Activated CD8-positive, alpha-beta T cell treated with anti-CD3 and anti-CD28 coated beads for 36 hours (primary cell): ENCODE data around the gene RPL35A. TPM values are rescaled to one million over a fixed set of nuclear protein-coding genes. Genes with fewer than 3 reads are reported as not detected.
"Not testable (repeated sequence)": the region's sequence is repeated elsewhere in the genome, so short reads cannot be mapped to it uniquely, and the experiment has no call there.

Source experiments
- ATAC-seq: fragments of 200-7000 bp; cut with Tn5 transposase; one replicate; pipeline ENCODE4 v1.10.0; 2021; ENCODE audit warnings: mild to moderate bottlenecking, moderate library complexity
- CTCF ChIA-PET: fragments of 350-600 bp; sonication (Branson Sonifier 250); formaldehyde crosslinking; loops from one replicate; lab custom pipeline; 2021; ENCODE audit warnings: antibody characterized with exemption; lab: Charles Lee
- POLR2A ChIA-PET: fragments of 350-600 bp; sonication (Branson Sonifier 250); formaldehyde crosslinking; loops from one replicate; lab custom pipeline; 2021; ENCODE audit warnings: antibody characterized with exemption; lab: Charles Lee
- DNase-seq: peaks from one replicate; pipeline ENCODE4 v3.0.0-alpha.2; 2020
- H3K27ac Mint-ChIP-seq: one replicate; pipeline ENCODE4 v1.8.0; 2021; ENCODE audit warnings: mild to moderate bottlenecking, mixed read lengths
- H3K27me3 Mint-ChIP-seq: one replicate; pipeline ENCODE4 v1.8.0; 2021; ENCODE audit warnings: mixed read lengths
- H3K36me3 Mint-ChIP-seq: one replicate; pipeline ENCODE4 v1.8.0; 2021; ENCODE audit warnings: low read depth, mixed read lengths
- H3K4me1 Mint-ChIP-seq: one replicate; pipeline ENCODE4 v1.8.0; 2021; ENCODE audit warnings: low read depth, mixed read lengths
- H3K4me3 Mint-ChIP-seq: one replicate; pipeline ENCODE4 v1.8.0; 2021; ENCODE audit warnings: mild to moderate bottlenecking, moderate library complexity, mixed read lengths
- H3K9me3 Mint-ChIP-seq: one replicate; pipeline ENCODE4 v1.8.0; 2021; ENCODE audit warnings: mixed read lengths
- CTCF ChIP-seq: fragments of 200-600 bp; IDR thresholded peaks from one replicate; pipeline ENCODE4 v1.8.0; 2022; ENCODE audit warnings: antibody characterized with exemption, mild to moderate bottlenecking
- intact Hi-C: fragments of 100-400 bp; cut with micrococcal nuclease; formaldehyde crosslinking; loops from one replicate; pipeline ENCODE4 v1.10.0; 2022
- total RNA-seq, 2 experiments: library from RNA; stranded (reverse); gene quantifications; one replicate each; pipeline ENCODE4 v1.2.3, GENCODE V29; 2021

Gene RPL35A
- total RNA-seq, 2 experiments from 2014 or later = 1,685 to 1,707 TPM

DNA sequence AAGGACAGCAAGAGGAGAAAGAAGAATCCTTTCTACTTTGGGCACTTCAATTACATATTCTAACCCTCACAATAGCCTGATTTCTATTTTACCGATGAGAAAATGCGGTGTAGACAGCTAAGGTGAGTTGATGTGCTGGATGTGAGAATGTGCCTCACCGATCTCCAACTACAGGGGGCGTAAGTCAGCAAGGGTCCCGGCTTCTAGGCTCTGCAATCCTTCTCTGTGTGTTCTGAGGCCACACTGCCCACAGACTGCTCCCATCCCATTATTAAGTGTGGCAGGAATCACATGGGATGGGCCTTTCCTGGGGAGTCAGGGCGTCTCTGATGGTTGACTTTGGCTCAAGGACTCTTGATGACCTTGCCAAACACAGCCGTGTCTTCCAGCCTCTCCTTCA, 23.6 kb upstream of the RPL35A start:
- Mint-ChIP-seq H3K4me3 (no peak overlapping the region), H3K36me3 (peaks cover 9% of the 10 kb centered on the region), H3K4me1 (peaks cover 5% of the 10 kb centered on the region), H3K9me3 (peaks cover 4% of the 10 kb centered on the region), H3K27me3 (no peaks in the 10 kb centered on the region), H3K27ac (no peak overlapping the region)
- CTCF ChIA-PET = interaction anchor here (1.1 to 1.3 kb wide), 5 partner anchors 16 to 154 kb away, joined by 3 to 5 read pairs (median 4); no protein-coding TSS in a partner anchor
- intact Hi-C loops = no loop called here
- peak; percentile 38 for TF ChIP-seq CTCF
- POLR2A ChIA-PET = no interaction called here
- ATAC-seq (no peak), DNase-seq (peak; percentile 31)

GRCh38 chr3:197927578-197927977, 22.4 kb upstream of the RPL35A start:
- H3K27me3 Mint-ChIP-seq, H3K4me3 Mint-ChIP-seq, DNase-seq, H3K4me1 Mint-ChIP-seq, intact Hi-C loops, H3K36me3 Mint-ChIP-seq, ATAC-seq, H3K27ac Mint-ChIP-seq, H3K9me3 Mint-ChIP-seq: not testable (repeated sequence)
- CTCF ChIA-PET = interaction anchor here (0.6 kb wide), 1 partner anchor 22 kb away, joined by 3 read pairs; no protein-coding TSS in a partner anchor
- POLR2A ChIA-PET = interaction anchor here (0.6 kb wide), 1 partner anchor 928 kb away, joined by 3 read pairs; no protein-coding TSS in a partner anchor

- H3K4me1 Mint-ChIP-seq = peaks cover 3% of the 10 kb centered on the region
- no peak overlapping the region for H3K4me3 Mint-ChIP-seq
- H3K27me3 Mint-ChIP-seq = no peaks in the 10 kb centered on the region
- POLR2A ChIA-PET = no interaction called here
- CTCF ChIA-PET = interaction anchor here (1.0 kb wide), 1 partner anchor 31 kb away, joined by 5 read pairs; no protein-coding TSS in a partner anchor
- no peak overlapping the region for H3K27ac Mint-ChIP-seq
- ATAC-seq (no peak), DNase-seq (no peak)
- TF ChIP-seq CTCF = no peak
- intact Hi-C loops = no loop called here
- no peaks in the 10 kb centered on the region for H3K36me3 Mint-ChIP-seq
- no peaks in the 10 kb centered on the region for H3K9me3 Mint-ChIP-seq
These were observed 13.1 kb upstream of the RPL35A start for GRCh38 chr3:197936819-197937384.

GRCh38 chr3:197940745-197941384, 9.1 kb upstream of the RPL35A start:
- Mint-ChIP-seq H3K36me3 (no peaks in the 10 kb centered on the region), H3K27ac (no peak overlapping the region), H3K4me3 (no peak overlapping the region), H3K9me3 (no peaks in the 10 kb centered on the region), H3K4me1 (peaks cover 4% of the 10 kb centered on the region), H3K27me3 (no peaks in the 10 kb centered on the region)
- DNase-seq = no peak
- TF ChIP-seq CTCF = no peak
- intact Hi-C loops = loop anchor here (5.0 kb wide), 1 partner anchor 34 kb away; no protein-coding TSS in a partner anchor
- POLR2A ChIA-PET = no interaction called here
- no peak for ATAC-seq
- CTCF ChIA-PET = interaction anchor here (2.0 kb wide), 1 partner anchor 35 kb away, joined by 10 read pairs; no protein-coding TSS in a partner anchor

- ChIA-PET CTCF (interaction anchor here (0.6 to 3.3 kb wide), 16 partner anchors 9 to 344 kb away, joined by 3 to 45 read pairs (median 5); no protein-coding TSS in a partner anchor), POLR2A (interaction anchor here (0.7 to 1.0 kb wide), 4 partner anchors 9 to 36 kb away, joined by 3 to 4 read pairs (median 3); no protein-coding TSS in a partner anchor)
- H3K4me3 Mint-ChIP-seq = no peak overlapping the region
- no peaks in the 10 kb centered on the region for H3K27me3 Mint-ChIP-seq
- ATAC-seq (peak; percentile 92), DNase-seq (peak; percentile 46)
- H3K9me3 Mint-ChIP-seq = no peaks in the 10 kb centered on the region
- no peak overlapping the region for H3K27ac Mint-ChIP-seq
- intact Hi-C loops = loop anchor here (5.0 kb wide), 1 partner anchor 36 kb away; no protein-coding TSS in a partner anchor
- no peaks in the 10 kb centered on the region for H3K36me3 Mint-ChIP-seq
- peak; percentile 91 for TF ChIP-seq CTCF
- H3K4me1 Mint-ChIP-seq = peaks cover 4% of the 10 kb centered on the region
These were observed 6.9 kb upstream of the RPL35A start for GRCh38 chr3:197942956-197943556.
